Measurements from ENCODE around the gene BRCC3.

DNA sequence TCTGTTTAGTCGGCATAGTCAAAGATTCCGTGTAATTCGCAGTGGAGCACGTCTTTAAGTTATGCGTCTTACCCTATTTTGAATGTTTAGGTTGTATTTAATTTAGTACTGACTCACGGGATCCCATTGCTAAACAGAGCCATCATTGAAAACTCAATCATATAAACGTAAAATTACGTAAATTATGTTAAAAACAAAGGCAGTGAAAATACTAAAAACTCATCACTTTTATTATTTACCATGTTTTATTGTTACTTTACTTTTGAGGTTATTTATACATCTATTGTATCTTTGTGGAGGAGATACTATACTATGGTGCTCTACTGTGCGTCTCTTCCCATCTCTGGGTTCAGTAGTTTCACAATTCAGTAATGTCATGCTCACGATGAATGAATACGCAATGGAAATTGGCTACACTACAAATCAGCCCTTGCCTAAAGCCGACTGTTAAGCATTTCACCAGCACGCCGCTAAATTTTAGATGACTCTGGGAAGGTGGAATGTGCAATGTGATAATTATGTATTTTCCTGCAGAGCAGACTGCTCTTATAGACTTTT, 43.7 kb upstream of the BRCC3 start:
- TF ChIP-seq, protein P1, sequence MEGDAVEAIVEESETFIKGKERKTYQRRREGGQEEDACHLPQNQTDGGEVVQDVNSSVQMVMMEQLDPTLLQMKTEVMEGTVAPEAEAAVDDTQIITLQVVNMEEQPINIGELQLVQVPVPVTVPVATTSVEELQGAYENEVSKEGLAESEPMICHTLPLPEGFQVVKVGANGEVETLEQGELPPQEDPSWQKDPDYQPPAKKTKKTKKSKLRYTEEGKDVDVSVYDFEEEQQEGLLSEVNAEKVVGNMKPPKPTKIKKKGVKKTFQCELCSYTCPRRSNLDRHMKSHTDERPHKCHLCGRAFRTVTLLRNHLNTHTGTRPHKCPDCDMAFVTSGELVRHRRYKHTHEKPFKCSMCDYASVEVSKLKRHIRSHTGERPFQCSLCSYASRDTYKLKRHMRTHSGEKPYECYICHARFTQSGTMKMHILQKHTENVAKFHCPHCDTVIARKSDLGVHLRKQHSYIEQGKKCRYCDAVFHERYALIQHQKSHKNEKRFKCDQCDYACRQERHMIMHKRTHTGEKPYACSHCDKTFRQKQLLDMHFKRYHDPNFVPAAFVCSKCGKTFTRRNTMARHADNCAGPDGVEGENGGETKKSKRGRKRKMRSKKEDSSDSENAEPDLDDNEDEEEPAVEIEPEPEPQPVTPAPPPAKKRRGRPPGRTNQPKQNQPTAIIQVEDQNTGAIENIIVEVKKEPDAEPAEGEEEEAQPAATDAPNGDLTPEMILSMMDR (IDR thresholded peaks at IDR 0.05), result no peak
- no peak for TF ChIP-seq SIN3A (IDR thresholded peaks at IDR 0.05; ENCODE audit: borderline replicate concordance, insufficient read depth, low read depth, low read length)
- no peak; the same call in none of the 2 replicates for TF ChIP-seq POLR2AphosphoS5 (IDR thresholded peaks at IDR 0.05; ENCODE audit: low read depth, low read length)
- TF ChIP-seq, protein P2, sequence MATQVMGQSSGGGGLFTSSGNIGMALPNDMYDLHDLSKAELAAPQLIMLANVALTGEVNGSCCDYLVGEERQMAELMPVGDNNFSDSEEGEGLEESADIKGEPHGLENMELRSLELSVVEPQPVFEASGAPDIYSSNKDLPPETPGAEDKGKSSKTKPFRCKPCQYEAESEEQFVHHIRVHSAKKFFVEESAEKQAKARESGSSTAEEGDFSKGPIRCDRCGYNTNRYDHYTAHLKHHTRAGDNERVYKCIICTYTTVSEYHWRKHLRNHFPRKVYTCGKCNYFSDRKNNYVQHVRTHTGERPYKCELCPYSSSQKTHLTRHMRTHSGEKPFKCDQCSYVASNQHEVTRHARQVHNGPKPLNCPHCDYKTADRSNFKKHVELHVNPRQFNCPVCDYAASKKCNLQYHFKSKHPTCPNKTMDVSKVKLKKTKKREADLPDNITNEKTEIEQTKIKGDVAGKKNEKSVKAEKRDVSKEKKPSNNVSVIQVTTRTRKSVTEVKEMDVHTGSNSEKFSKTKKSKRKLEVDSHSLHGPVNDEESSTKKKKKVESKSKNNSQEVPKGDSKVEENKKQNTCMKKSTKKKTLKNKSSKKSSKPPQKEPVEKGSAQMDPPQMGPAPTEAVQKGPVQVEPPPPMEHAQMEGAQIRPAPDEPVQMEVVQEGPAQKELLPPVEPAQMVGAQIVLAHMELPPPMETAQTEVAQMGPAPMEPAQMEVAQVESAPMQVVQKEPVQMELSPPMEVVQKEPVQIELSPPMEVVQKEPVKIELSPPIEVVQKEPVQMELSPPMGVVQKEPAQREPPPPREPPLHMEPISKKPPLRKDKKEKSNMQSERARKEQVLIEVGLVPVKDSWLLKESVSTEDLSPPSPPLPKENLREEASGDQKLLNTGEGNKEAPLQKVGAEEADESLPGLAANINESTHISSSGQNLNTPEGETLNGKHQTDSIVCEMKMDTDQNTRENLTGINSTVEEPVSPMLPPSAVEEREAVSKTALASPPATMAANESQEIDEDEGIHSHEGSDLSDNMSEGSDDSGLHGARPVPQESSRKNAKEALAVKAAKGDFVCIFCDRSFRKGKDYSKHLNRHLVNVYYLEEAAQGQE (IDR thresholded peaks at IDR 0.05; ENCODE audit: insufficient read depth in 1 of 2, low read depth in 2 of 2, low read length in 1 of 2), result no peak
